HG03432 (cell line): Measurements from ENCODE around the gene TTC7B.

Experiments
- ATAC-seq: cut with Tn5 transposase; IDR thresholded peaks from one replicate; pipeline ENCODE4 v1.9.1; 2021; ENCODE audit warnings: mild to moderate bottlenecking, moderate library complexity; ENCODE audit not compliant: unreplicated experiment

The TTC7B gene

GRCh38 chr14:90552465-90553297, 263.5 kb downstream of the TTC7B start:
- ATAC-seq, result no peak

GRCh38 chr14:90551733-90552464, 264.3 kb downstream of the TTC7B start:
- no peak for ATAC-seq

GRCh38 chr14:90551070-90551704, 265.0 kb downstream of the TTC7B start:
- ATAC-seq, result no peak

GRCh38 chr14:90549794-90550641, 266.2 kb downstream of the TTC7B start:
- no peak for ATAC-seq

- ATAC-seq, result no peak
Measured at GRCh38 chr14:90548455-90548854, 267.8 kb downstream of the TTC7B start.

GRCh38 chr14:90547968-90548367, 268.3 kb downstream of the TTC7B start:
- no peak for ATAC-seq

- ATAC-seq, result no peak
Measured at GRCh38 chr14:90547250-90547649, 269.0 kb downstream of the TTC7B start.

- ATAC-seq, result no peak
Measured at GRCh38 chr14:90546767-90547166, 269.5 kb downstream of the TTC7B start.

GRCh38 chr14:90545966-90546751, 270.1 kb downstream of the TTC7B start:
- ATAC-seq, result no peak

- no peak for ATAC-seq
Measured at GRCh38 chr14:90545382-90545781, 270.8 kb downstream of the TTC7B start.

- no peak for ATAC-seq
Measured at GRCh38 chr14:90544971-90545370, 271.3 kb downstream of the TTC7B start.

- no peak for ATAC-seq
Measured at GRCh38 chr14:90544566-90544965, 271.7 kb downstream of the TTC7B start.

GRCh38 chr14:90543876-90544275, 272.4 kb downstream of the TTC7B start:
- ATAC-seq, result no peak

- ATAC-seq, result no peak
Measured at GRCh38 chr14:90541076-90541634, 275.1 kb downstream of the TTC7B start.

- ATAC-seq, result no peak
Measured at GRCh38 chr14:90540437-90540836, 275.8 kb downstream of the TTC7B start.

GRCh38 chr14:90539996-90540395, 276.2 kb downstream of the TTC7B start:
- no peak for ATAC-seq

- no peak for ATAC-seq
Measured at GRCh38 chr14:90539496-90539775, 276.8 kb downstream of the TTC7B start.

GRCh38 chr14:90538716-90539495, 277.3 kb downstream of the TTC7B start:
- no peak for ATAC-seq

GRCh38 chr14:90538095-90538494, 278.1 kb downstream of the TTC7B start:
- no peak for ATAC-seq
